ENCODE measurements around the gene DICER1.

- TF ChIP-seq MEF2A (IDR thresholded peaks at IDR 0.05; ENCODE audit: control insufficient read depth, low read depth, low read length) (no peak), HMG20B (CRISPR knock-in tag; IDR thresholded peaks at IDR 0.05) (no peak), POLR2AphosphoS5 (IDR thresholded peaks at IDR 0.05; ENCODE audit: control insufficient read depth, insufficient read depth, low read depth, low read length) (no peak), JUNB (CRISPR knock-in tag; conservative IDR thresholded peaks at IDR 0.05) (no peak), TAF1 (IDR thresholded peaks at IDR 0.05; ENCODE audit: control insufficient read depth, extremely low read depth, insufficient read depth, low read length, severe bottlenecking) (no peak), ARID1B (IDR thresholded peaks at IDR 0.05) (no peak)
Observed at GRCh38 chr14:95096476-95096875, 60.9 kb downstream of the DICER1 start.

Measured in K562 (cell line).